Activated CD4-positive, alpha-beta T cell treated with anti-CD3 and anti-CD28 coated beads for 48 hours (primary cell): ENCODE data around the gene PCDHGA3.
A peak's percentile ranks its signal among the peaks of the same experiment; 100 is the strongest.
"Not testable (repeated sequence)": the region's sequence is repeated elsewhere in the genome, so short reads cannot be mapped to it uniquely, and the experiment has no call there.

Experiments used
- DNase-seq: peaks from one replicate; pipeline ENCODE4 v3.0.0-alpha.2; 2020

Gene PCDHGA3

GRCh38 chr5:141349917-141350619 is 6.4 kb downstream of the PCDHGA3 start, which contains the start of gene PCDHGB1:
Gene PCDHGB1, plus strand, starts transcription at chr5:141350099. Its CDS starts 162 bp downstream, at chr5:141350261.
- peak; percentile 57 for DNase-seq

- DNase-seq, result no peak
Observed at GRCh38 chr5:141351591-141351990, 8.0 kb downstream of the PCDHGA3 start.

- no peak for DNase-seq
Observed at GRCh38 chr5:141354900-141355469, 11.4 kb downstream of the PCDHGA3 start, which contains the start of gene PCDHGA4. Gene PCDHGA4, plus strand, starts transcription at chr5:141355021. Its CDS starts 87 bp downstream, at chr5:141355108.

GRCh38 chr5:141355641-141356040 is 12.0 kb downstream of the PCDHGA3 start:
- DNase-seq, result no peak

- no peak for DNase-seq
Observed at GRCh38 chr5:141356133-141356532, 12.5 kb downstream of the PCDHGA3 start.

- DNase-seq, result no peak
Observed at GRCh38 chr5:141356950-141357349, 13.3 kb downstream of the PCDHGA3 start.

- no peak for DNase-seq
Observed at GRCh38 chr5:141359790-141360426, 16.3 kb downstream of the PCDHGA3 start, which contains the start of gene PCDHGB2. Gene PCDHGB2, plus strand, starts transcription at chr5:141359994. Its CDS starts 142 bp downstream, at chr5:141360136.

- DNase-seq, result no peak
Observed at GRCh38 chr5:141360685-141361084, 17.1 kb downstream of the PCDHGA3 start.

GRCh38 chr5:141362719-141363118 is 19.1 kb downstream of the PCDHGA3 start:
- DNase-seq, result no peak

- no peak for DNase-seq
Observed at GRCh38 chr5:141363952-141364660, 20.5 kb downstream of the PCDHGA3 start, which contains the start of gene PCDHGA5. Gene PCDHGA5, plus strand, starts transcription at chr5:141364162. Its CDS starts 169 bp downstream, at chr5:141364331.

GRCh38 chr5:141366016-141366896 is 22.6 kb downstream of the PCDHGA3 start:
- no peak for DNase-seq

- DNase-seq, result peak; percentile 53
Observed at GRCh38 chr5:141369994-141370848, 26.6 kb downstream of the PCDHGA3 start, which contains the start of gene PCDHGB3. Gene PCDHGB3, plus strand, starts transcription at chr5:141370242. Its CDS starts 153 bp downstream, at chr5:141370395.

- DNase-seq, result no peak
Observed at GRCh38 chr5:141371572-141372475, 28.2 kb downstream of the PCDHGA3 start.

- DNase-seq, result no peak
Observed at GRCh38 chr5:141373673-141374317, 30.2 kb downstream of the PCDHGA3 start, which contains the start of gene PCDHGA6. Gene PCDHGA6, plus strand, starts transcription at chr5:141373891. Its CDS starts 193 bp downstream, at chr5:141374084.

GRCh38 chr5:141374627-141375026 is 31.0 kb downstream of the PCDHGA3 start:
- DNase-seq, result no peak

- DNase-seq, result not testable (repeated sequence)
Observed at GRCh38 chr5:141375444-141376155, 32.0 kb downstream of the PCDHGA3 start.

- DNase-seq, result no peak
Observed at GRCh38 chr5:141382469-141383294, 39.1 kb downstream of the PCDHGA3 start, which contains the start of gene PCDHGA7. Gene PCDHGA7, plus strand, starts transcription at chr5:141382742. Its CDS starts 158 bp downstream, at chr5:141382900.
